HepG2 (cell line): ENCODE results near the gene SNRNP35. TPM values are rescaled to one million over a fixed set of nuclear protein-coding genes. Genes with fewer than 3 reads are reported as not detected.
A peak's percentile ranks its signal among the peaks of the same experiment; 100 is the strongest.

ENCODE experiments used
- BRCA1 ChIP-seq: sonication (generic); formaldehyde crosslinking; IDR thresholded peaks from 2 replicates; pipeline ENCODE4 v1.4.0; 2020; ENCODE audit warnings: missing genetic modification reagents
- HNF4A ChIP-seq: sonication (generic); formaldehyde crosslinking; IDR thresholded peaks from 2 replicates; pipeline ENCODE4 v1.4.0; 2020; ENCODE audit warnings: missing genetic modification reagents
- KDM6A ChIP-seq: IDR thresholded peaks from 2 replicates; pipeline ENCODE4 v1.6.1; 2016; ENCODE audit warnings: low read depth
- NFE2L2 ChIP-seq: fragments of 150-350 bp; IDR thresholded peaks from 2 replicates; pipeline ENCODE4 v1.6.1; 2014; ENCODE audit warnings: low read length
- NR2F6 ChIP-seq, 2 experiments: IDR thresholded peaks; 2 replicates each; pipeline ENCODE4 v1.6.1; 2016; ENCODE audit warnings: antibody characterized with exemption in 1 of 2, mild to moderate bottlenecking in 1 of 2
- RXRB ChIP-seq: IDR thresholded peaks from 2 replicates; pipeline ENCODE4 v1.6.1; 2016; ENCODE audit warnings: borderline replicate concordance, missing genetic modification reagents, missing compliant biosample characterization
- SNAI1 ChIP-seq: sonication (generic); formaldehyde crosslinking; IDR thresholded peaks from 2 replicates; pipeline ENCODE4 v1.5.0; 2020; ENCODE audit warnings: mild to moderate bottlenecking, missing genetic modification reagents, borderline replicate concordance
- ZBTB7B ChIP-seq: sonication (generic); formaldehyde crosslinking; IDR thresholded peaks from 2 replicates; pipeline ENCODE4 v1.4.0; 2020; ENCODE audit warnings: missing genetic modification reagents
- ZNF121 ChIP-seq: sonication (generic); formaldehyde crosslinking; IDR thresholded peaks from 2 replicates; pipeline ENCODE4 v1.5.0; 2020; ENCODE audit warnings: mild to moderate bottlenecking, missing genetic modification reagents
- ZNF142 ChIP-seq: sonication (generic); formaldehyde crosslinking; IDR thresholded peaks from 2 replicates; pipeline ENCODE4 v1.4.0; 2020; ENCODE audit warnings: missing genetic modification reagents
- ZNF280B ChIP-seq: sonication (generic); formaldehyde crosslinking; IDR thresholded peaks from 2 replicates; pipeline ENCODE4 v1.5.0; 2020; ENCODE audit warnings: missing genetic modification reagents, mild to moderate bottlenecking, borderline replicate concordance
- ZNF350 ChIP-seq: sonication (generic); formaldehyde crosslinking; IDR thresholded peaks from 2 replicates; pipeline ENCODE4 v1.4.0; 2020; ENCODE audit warnings: mild to moderate bottlenecking, low read depth, missing genetic modification reagents, borderline replicate concordance
- ZNF556 ChIP-seq: sonication (generic); formaldehyde crosslinking; IDR thresholded peaks from 2 replicates; pipeline ENCODE4 v1.4.0; 2020; ENCODE audit warnings: mild to moderate bottlenecking, missing genetic modification reagents, borderline replicate concordance
- ZNF564 ChIP-seq: sonication (generic); formaldehyde crosslinking; IDR thresholded peaks from 2 replicates; pipeline ENCODE4 v1.8.1; 2023; ENCODE audit warnings: mild to moderate bottlenecking, missing genetic modification reagents
- polyA plus RNA-seq, 8 experiments: library from polyadenylated mRNA; depleted of rRNA in 3 of 8; stranded (reverse) in 7 of 8; unstranded in 1 of 8; fragments of >200 nt; fragmentation: Illumina TruSeq in 4 of 8; extraction: Trizol in 4 of 8; gene quantifications; 2 replicates each; pipeline versions ENCODE4 v1.2.1 to v1.2.3, GENCODE V29; 2011 to 2016; ENCODE audit warnings: low read depth in 4 of 8, missing spikeins in 1 of 8, mixed read lengths in 1 of 8; ENCODE audit not compliant: insufficient read depth in 1 of 8
- total RNA-seq, 5 experiments: library from RNA; depleted of rRNA; stranded (reverse); fragments of >200 nt; fragmentation: Illumina TruSeq; extraction: Trizol; gene quantifications; 2 replicates each; pipeline ENCODE4 v1.2.3, GENCODE V29; 2016; ENCODE audit warnings: low read depth in 1 of 5
- TF ChIP-seq, protein P1 (sequence below): sonication (generic); formaldehyde crosslinking; conservative IDR thresholded peaks from 2 replicates; pipeline ENCODE4 v1.4.0; 2020; ENCODE audit warnings: mild to moderate bottlenecking, missing genetic modification reagents, moderate library complexity
- TF ChIP-seq, protein P2 (sequence below): sonication (generic); formaldehyde crosslinking; IDR thresholded peaks from 2 replicates; pipeline ENCODE4 v1.4.0; 2020; ENCODE audit warnings: mild to moderate bottlenecking, low read depth, missing genetic modification reagents
- TF ChIP-seq, protein P3 (sequence below): sonication (generic); formaldehyde crosslinking; IDR thresholded peaks from 2 replicates; pipeline ENCODE4 v1.8.0; 2022; ENCODE audit warnings: mild to moderate bottlenecking, missing genetic modification reagents, borderline replicate concordance

Gene SNRNP35
- total and polyA plus RNA-seq, 2 of the 13 experiments (the other 11 are each of a cell fraction or from before 2014, with no cell fraction given) = 11.3 to 22.6 TPM

DNA sequence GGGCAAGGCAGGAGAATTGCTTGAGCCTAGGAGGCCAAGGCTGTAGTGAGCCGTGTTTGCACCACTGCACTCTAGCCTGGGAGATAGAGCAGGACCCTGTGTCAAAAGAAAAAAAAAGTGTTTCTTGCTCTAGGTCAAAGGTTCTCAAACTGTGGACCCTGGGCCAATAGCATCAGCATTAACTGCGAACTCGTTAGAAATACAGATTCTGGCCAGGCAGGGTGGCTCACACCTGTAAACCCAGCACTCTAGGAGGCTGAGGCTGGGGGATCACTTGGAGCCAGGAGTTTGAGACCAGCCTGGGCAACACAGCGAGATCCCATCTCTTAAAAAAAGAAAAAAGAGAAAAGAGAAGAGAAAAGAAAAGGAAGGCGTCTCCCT is 22.3 kb upstream of the SNRNP35 start (continued):
- no peak for TF ChIP-seq ZNF280B (CRISPR knock-in tag)
- TF ChIP-seq SNAI1 (CRISPR knock-in tag) = no peak
- TF ChIP-seq, protein P1, sequence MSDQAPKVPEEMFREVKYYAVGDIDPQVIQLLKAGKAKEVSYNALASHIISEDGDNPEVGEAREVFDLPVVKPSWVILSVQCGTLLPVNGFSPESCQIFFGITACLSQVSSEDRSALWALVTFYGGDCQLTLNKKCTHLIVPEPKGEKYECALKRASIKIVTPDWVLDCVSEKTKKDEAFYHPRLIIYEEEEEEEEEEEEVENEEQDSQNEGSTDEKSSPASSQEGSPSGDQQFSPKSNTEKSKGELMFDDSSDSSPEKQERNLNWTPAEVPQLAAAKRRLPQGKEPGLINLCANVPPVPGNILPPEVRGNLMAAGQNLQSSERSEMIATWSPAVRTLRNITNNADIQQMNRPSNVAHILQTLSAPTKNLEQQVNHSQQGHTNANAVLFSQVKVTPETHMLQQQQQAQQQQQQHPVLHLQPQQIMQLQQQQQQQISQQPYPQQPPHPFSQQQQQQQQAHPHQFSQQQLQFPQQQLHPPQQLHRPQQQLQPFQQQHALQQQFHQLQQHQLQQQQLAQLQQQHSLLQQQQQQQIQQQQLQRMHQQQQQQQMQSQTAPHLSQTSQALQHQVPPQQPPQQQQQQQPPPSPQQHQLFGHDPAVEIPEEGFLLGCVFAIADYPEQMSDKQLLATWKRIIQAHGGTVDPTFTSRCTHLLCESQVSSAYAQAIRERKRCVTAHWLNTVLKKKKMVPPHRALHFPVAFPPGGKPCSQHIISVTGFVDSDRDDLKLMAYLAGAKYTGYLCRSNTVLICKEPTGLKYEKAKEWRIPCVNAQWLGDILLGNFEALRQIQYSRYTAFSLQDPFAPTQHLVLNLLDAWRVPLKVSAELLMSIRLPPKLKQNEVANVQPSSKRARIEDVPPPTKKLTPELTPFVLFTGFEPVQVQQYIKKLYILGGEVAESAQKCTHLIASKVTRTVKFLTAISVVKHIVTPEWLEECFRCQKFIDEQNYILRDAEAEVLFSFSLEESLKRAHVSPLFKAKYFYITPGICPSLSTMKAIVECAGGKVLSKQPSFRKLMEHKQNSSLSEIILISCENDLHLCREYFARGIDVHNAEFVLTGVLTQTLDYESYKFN = peak; percentile 8; the same call in 1 of the 2 replicates
- TF ChIP-seq ZNF564 = no peak
- TF ChIP-seq NR2F6 (IDR thresholded peaks at IDR 0.05) = peak; percentile 47
- no peak for TF ChIP-seq NR2F6 (CRISPR knock-in tag; IDR thresholded peaks at IDR 0.05)
- no peak for TF ChIP-seq KDM6A (CRISPR knock-in tag)
- TF ChIP-seq BRCA1 (CRISPR knock-in tag) = no peak
- no peak for TF ChIP-seq ZNF556
- peak; percentile 76 for TF ChIP-seq HNF4A (CRISPR knock-in tag)
- no peak for TF ChIP-seq ZBTB7B (CRISPR knock-in tag)
- no peak for TF ChIP-seq ZNF350
- TF ChIP-seq, protein P2, sequence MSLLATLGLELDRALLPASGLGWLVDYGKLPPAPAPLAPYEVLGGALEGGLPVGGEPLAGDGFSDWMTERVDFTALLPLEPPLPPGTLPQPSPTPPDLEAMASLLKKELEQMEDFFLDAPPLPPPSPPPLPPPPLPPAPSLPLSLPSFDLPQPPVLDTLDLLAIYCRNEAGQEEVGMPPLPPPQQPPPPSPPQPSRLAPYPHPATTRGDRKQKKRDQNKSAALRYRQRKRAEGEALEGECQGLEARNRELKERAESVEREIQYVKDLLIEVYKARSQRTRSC (CRISPR knock-in tag) = 0 out of 2 replicates have a peak, but pooled peaks have one; percentile 23
- TF ChIP-seq ZNF142 = 0 out of 2 replicates have a peak, but pooled peaks have one; percentile 20
- TF ChIP-seq ZNF121 = peak; percentile 99
- TF ChIP-seq, protein P3, sequence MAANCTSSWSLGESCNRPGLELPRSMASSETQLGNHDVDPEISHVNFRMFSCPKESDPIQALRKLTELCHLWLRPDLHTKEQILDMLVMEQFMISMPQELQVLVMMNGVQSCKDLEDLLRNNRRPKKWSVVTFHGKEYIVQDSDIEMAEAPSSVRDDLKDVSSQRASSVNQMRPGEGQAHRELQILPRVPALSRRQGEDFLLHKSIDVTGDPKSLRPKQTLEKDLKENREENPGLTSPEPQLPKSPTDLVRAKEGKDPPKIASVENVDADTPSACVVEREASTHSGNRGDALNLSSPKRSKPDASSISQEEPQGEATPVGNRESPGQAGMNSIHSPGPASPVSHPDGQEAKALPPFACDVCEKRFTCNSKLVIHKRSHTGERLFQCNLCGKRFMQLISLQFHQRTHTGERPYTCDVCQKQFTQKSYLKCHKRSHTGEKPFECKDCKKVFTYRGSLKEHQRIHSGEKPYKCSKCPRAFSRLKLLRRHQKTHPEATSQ (CRISPR knock-in tag) = no peak
- no peak for TF ChIP-seq NFE2L2
- TF ChIP-seq RXRB (CRISPR knock-in tag) = peak; percentile 53; the same call in 1 of the 2 replicates
